GM21786 (cell line): ENCODE data around the gene BCL11B.

Experiments used
- ATAC-seq: cut with Tn5 transposase; IDR thresholded peaks from one replicate; pipeline ENCODE4 v1.9.1; 2021; ENCODE audit not compliant: unreplicated experiment

BCL11B gene

DNA sequence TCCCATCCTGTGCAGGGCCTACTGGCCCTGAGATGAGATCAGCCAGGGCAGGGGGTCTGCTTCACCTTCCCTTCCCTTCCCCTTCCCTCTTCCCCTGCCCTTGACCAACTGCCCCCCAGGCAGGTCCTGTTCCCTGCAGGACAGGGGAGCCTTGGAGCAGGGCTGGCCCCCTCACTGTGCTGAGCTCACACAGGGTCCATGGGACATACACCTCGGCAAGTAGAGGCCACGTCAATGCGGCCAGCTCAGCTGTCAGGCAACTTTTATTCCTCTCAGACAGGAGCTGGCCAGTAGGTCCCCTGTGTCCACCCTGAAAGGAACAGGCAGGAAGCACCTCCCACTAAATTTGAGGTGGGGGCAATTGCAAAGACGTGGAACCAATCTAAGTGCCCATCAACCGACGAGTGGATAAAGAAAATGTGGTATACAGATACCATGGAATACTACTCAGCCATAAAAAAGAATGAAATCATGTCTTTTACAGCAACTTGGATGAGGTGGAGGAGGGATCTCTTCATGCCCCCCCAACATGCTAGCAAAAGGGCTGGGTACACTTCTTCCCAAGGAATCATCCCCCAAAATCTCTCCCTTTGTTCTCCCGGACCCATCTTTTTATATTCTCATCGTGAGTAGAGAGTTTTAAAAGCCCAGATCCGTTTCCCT lies 148.7 kb downstream of the BCL11B start:
- ATAC-seq: no peak

GRCh38 chr14:99122521-99123125 lies 149.4 kb downstream of the BCL11B start:
- ATAC-seq: no peak

- ATAC-seq: no peak
These were observed 150.6 kb downstream of the BCL11B start for GRCh38 chr14:99121319-99121875.

- ATAC-seq: no peak
These were observed 151.3 kb downstream of the BCL11B start for GRCh38 chr14:99120526-99121318.

DNA sequence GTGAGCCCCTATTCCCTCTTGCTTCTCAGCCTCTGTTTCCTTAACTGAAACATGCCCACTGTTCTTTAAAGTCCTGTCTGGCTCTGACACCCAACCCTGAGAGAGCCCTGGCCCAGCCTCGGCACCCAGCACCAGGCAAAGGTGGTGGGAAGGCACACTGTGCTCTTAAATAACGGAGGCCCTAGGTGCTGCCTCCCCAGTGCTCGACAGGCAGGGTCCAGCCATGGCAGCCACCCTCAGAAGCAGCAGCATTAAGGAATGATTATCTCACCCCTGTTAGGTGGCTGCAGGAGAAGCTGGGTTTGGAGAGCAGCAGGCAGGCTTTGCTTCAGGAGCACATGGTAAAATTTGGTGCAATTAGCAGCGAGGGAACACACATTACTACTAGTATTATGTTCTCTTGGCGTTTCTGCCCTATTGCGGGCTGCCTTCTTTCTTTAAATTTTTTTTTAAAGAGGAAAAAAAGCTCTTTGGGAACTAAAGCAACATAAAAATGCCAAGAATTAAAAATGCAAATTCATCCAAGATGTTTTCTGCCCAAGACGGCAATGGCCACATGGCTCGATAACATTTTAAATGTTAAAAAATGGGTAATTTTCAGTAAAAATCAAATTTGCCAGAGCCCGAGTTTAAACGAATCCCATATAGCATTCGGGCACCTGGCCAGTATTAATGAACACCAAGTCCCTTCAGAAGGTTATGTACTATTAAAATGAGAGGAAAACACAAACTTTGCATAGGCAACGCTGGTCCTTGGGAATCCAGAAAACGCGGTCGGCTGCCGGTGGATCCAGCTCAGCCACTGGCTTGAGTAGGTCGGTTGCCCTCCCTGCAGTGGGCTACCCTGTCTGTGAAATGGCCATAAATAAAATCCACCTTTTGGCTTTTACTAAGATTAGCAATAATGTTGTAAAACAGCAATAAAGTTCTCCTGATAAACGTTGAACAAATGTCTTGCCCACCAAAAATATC lies 152.2 kb downstream of the BCL11B start:
- no peak for ATAC-seq
